HG03342 (cell line): Measurements from ENCODE around the gene FCMR.
"Not testable (repeated sequence)": the region's sequence is repeated elsewhere in the genome, so short reads cannot be mapped to it uniquely, and the experiment has no call there.

ENCODE experiments used
- ATAC-seq: cut with Tn5 transposase; IDR thresholded peaks from one replicate; pipeline ENCODE4 v1.9.1; 2021; ENCODE audit warnings: mild to moderate bottlenecking, moderate library complexity; ENCODE audit not compliant: unreplicated experiment

FCMR gene

GRCh38 chr1:206880314-206880713 is 41.4 kb downstream of the FCMR start:
- no peak for ATAC-seq

GRCh38 chr1:206878456-206878855 is 43.3 kb downstream of the FCMR start:
- no peak for ATAC-seq

- no peak for ATAC-seq
Observed at GRCh38 chr1:206875752-206876377, 45.9 kb downstream of the FCMR start.

- no peak for ATAC-seq
Observed at GRCh38 chr1:206873603-206874188, 48.0 kb downstream of the FCMR start.

GRCh38 chr1:206872139-206872538 is 49.6 kb downstream of the FCMR start:
- ATAC-seq = no peak

GRCh38 chr1:206868264-206868663 is 53.5 kb downstream of the FCMR start:
- no peak for ATAC-seq

GRCh38 chr1:206867716-206868115 is 54.0 kb downstream of the FCMR start:
- ATAC-seq = no peak

- ATAC-seq = no peak
Observed at GRCh38 chr1:206867239-206867638, 54.5 kb downstream of the FCMR start.

- no peak for ATAC-seq
Observed at GRCh38 chr1:206866062-206866461, 55.7 kb downstream of the FCMR start.

- ATAC-seq = no peak
Observed at GRCh38 chr1:206864939-206865671, 56.6 kb downstream of the FCMR start, which contains the start of gene IL20. Gene IL20 (plus strand): TSS chr1:206865623. CDS start chr1:206865853, 230 bp downstream.

GRCh38 chr1:206863266-206863665 is 58.5 kb downstream of the FCMR start:
- no peak for ATAC-seq

GRCh38 chr1:206860165-206860564 is 61.6 kb downstream of the FCMR start:
- no peak for ATAC-seq

- no peak for ATAC-seq
Observed at GRCh38 chr1:206859082-206859521, 62.6 kb downstream of the FCMR start.

GRCh38 chr1:206856674-206857464 is 64.9 kb downstream of the FCMR start:
- no peak for ATAC-seq

- ATAC-seq = no peak
Observed at GRCh38 chr1:206855859-206856258, 65.9 kb downstream of the FCMR start.

- ATAC-seq = no peak
Observed at GRCh38 chr1:206854401-206855129, 67.2 kb downstream of the FCMR start.

GRCh38 chr1:206853696-206854095 is 68.0 kb downstream of the FCMR start:
- not testable (repeated sequence) for ATAC-seq
